NCI-H2196 (cell line): ENCODE measurements around the gene BCL11A.

ENCODE experiments used
- DNase-seq: peaks from one replicate; lab custom pipeline; 2025; ENCODE audit not compliant: unreplicated experiment; lab: John Stamatoyannopoulos, UW

Gene BCL11A

GRCh38 chr2:60488291-60488690 is 65.2 kb downstream of the BCL11A start:
- no peak for DNase-seq

- no peak for DNase-seq
Observed at GRCh38 chr2:60487174-60487573, 66.3 kb downstream of the BCL11A start.

- no peak for DNase-seq
Observed at GRCh38 chr2:60486551-60486950, 66.9 kb downstream of the BCL11A start.

GRCh38 chr2:60486067-60486466 is 67.4 kb downstream of the BCL11A start:
- no peak for DNase-seq

GRCh38 chr2:60485550-60485949 is 67.9 kb downstream of the BCL11A start:
- DNase-seq, result no peak

- DNase-seq, result no peak
Observed at GRCh38 chr2:60485055-60485454, 68.4 kb downstream of the BCL11A start.

GRCh38 chr2:60484133-60484645 is 69.3 kb downstream of the BCL11A start:
- no peak for DNase-seq

- DNase-seq, result no peak
Observed at GRCh38 chr2:60483401-60483800, 70.1 kb downstream of the BCL11A start.

- no peak for DNase-seq
Observed at GRCh38 chr2:60482222-60482621, 71.2 kb downstream of the BCL11A start.

GRCh38 chr2:60481257-60481656 is 72.2 kb downstream of the BCL11A start:
- DNase-seq, result no peak

GRCh38 chr2:60480089-60480773 is 73.2 kb downstream of the BCL11A start:
- DNase-seq, result no peak

GRCh38 chr2:60479226-60480088 is 74.0 kb downstream of the BCL11A start:
- no peak for DNase-seq

- no peak for DNase-seq
Observed at GRCh38 chr2:60478660-60479059, 74.8 kb downstream of the BCL11A start.

GRCh38 chr2:60476206-60476954 is 77.1 kb downstream of the BCL11A start:
- DNase-seq, result peak; percentile 6

GRCh38 chr2:60475123-60475830 is 78.2 kb downstream of the BCL11A start:
- DNase-seq, result no peak

GRCh38 chr2:60474301-60474700 is 79.2 kb downstream of the BCL11A start:
- DNase-seq, result no peak

- DNase-seq, result no peak
Observed at GRCh38 chr2:60473546-60473945, 79.9 kb downstream of the BCL11A start.

GRCh38 chr2:60472663-60473289 is 80.7 kb downstream of the BCL11A start:
- DNase-seq, result no peak

- DNase-seq, result no peak
Observed at GRCh38 chr2:60472041-60472440, 81.4 kb downstream of the BCL11A start.

GRCh38 chr2:60470340-60470739 is 83.1 kb downstream of the BCL11A start:
- DNase-seq, result no peak
